C4-2B (cell line): Measurements from ENCODE around the gene CADPS2.

Experiments used
- ZFX ChIP-seq: fragments of 450-650 bp; IDR thresholded peaks from 2 replicates; pipeline ENCODE4 v1.6.1; 2017
- TF ChIP-seq, protein P1 (sequence below): fragments of 450-650 bp; conservative IDR thresholded peaks from 2 replicates; pipeline ENCODE4 v1.5.1; 2017; ENCODE audit warnings: mild to moderate bottlenecking

DNA sequence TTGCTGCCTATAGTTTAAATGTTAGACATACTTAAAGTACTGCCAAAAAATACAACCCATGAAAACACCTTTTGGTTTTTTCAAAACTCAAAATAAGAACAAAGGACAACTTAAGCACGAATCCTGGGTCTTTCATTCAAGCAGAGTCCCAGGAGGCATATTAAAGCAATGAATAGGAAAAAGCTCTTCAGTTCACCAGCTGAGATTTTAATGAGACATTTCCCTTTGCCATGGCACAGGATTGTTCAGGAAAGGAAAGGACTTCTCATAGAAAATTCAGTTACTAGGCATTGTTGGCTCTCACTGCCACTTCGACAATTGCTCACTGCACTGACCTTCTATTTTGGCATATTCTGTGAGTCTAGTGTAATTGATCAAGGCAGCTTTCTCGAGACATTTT is 448.3 kb downstream of the CADPS2 start:
- TF ChIP-seq, protein P1, sequence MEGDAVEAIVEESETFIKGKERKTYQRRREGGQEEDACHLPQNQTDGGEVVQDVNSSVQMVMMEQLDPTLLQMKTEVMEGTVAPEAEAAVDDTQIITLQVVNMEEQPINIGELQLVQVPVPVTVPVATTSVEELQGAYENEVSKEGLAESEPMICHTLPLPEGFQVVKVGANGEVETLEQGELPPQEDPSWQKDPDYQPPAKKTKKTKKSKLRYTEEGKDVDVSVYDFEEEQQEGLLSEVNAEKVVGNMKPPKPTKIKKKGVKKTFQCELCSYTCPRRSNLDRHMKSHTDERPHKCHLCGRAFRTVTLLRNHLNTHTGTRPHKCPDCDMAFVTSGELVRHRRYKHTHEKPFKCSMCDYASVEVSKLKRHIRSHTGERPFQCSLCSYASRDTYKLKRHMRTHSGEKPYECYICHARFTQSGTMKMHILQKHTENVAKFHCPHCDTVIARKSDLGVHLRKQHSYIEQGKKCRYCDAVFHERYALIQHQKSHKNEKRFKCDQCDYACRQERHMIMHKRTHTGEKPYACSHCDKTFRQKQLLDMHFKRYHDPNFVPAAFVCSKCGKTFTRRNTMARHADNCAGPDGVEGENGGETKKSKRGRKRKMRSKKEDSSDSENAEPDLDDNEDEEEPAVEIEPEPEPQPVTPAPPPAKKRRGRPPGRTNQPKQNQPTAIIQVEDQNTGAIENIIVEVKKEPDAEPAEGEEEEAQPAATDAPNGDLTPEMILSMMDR: no peak
- TF ChIP-seq ZFX: no peak
